Prostate gland (tissue), 2 donors: ENCODE data around the gene TEP1. TPM values are rescaled to one million over a fixed set of nuclear protein-coding genes. Genes with fewer than 3 reads are reported as not detected.

Source experiments
- DNase-seq: peaks from one replicate; pipeline ENCODE4 v3.0.0-alpha.2; 2019; ENCODE audit warnings: low spot score
- H3K27ac ChIP-seq, 2 donors: fragments of 200-600 bp; sonication (generic); 2 replicates each; pipeline ENCODE4 v1.5.1; 2017 to 2019
- H3K27me3 ChIP-seq: fragments of 200-600 bp; sonication (generic); replicated peaks from 2 replicates; pipeline ENCODE4 v1.5.1; 2019; ENCODE audit not compliant: insufficient read depth
- H3K36me3 ChIP-seq, 2 donors: fragments of 200-600 bp; sonication (generic); 1 replicate in 1 of 2; 2 replicates in 1 of 2; pipeline versions ENCODE4 v1.5.1 to v1.8.1; 2017 to 2019
- H3K4me1 ChIP-seq: fragments of 200-600 bp; sonication (generic); replicated peaks from 2 replicates; pipeline ENCODE4 v1.5.1; 2019
- H3K4me3 ChIP-seq, 2 donors: fragments of 200-600 bp; sonication (generic); 2 replicates each; pipeline ENCODE4 v1.5.1; 2017 to 2019
- H3K9me3 ChIP-seq: fragments of 200-600 bp; sonication (generic); 2 replicates; pipeline ENCODE4 v1.5.1; 2017
- POLR2A ChIP-seq: fragments of 450-650 bp; IDR thresholded peaks from one replicate; pipeline ENCODE4 v1.6.1; 2016; ENCODE audit warnings: antibody characterized with exemption, mild to moderate bottlenecking
- POLR2AphosphoS5 ChIP-seq: sonication (generic); formaldehyde crosslinking; IDR thresholded peaks from one replicate; pipeline ENCODE4 v1.6.1; 2017; ENCODE audit warnings: antibody characterized with exemption
- WGBS: methylation state at CpG from one replicate; pipeline ENCODE4 v1.1.5; 2018; 5-methylcytosine and 5-hydroxymethylcytosine counted together
- intact Hi-C: fragments of 100-400 bp; cut with DNase I; formaldehyde crosslinking; loops from one replicate; pipeline ENCODE4 v1.14.2; 2022
- total RNA-seq, 2 donors: library from RNA; depleted of rRNA; stranded (reverse); fragments of >200 nt; gene quantifications; one replicate each; pipeline ENCODE4 v1.1.0, GENCODE V29; 2016
- TF ChIP-seq, protein P1 (sequence below), 4 experiments: fragments of 200-600 bp in 2 of 4; fragments of 450-650 bp in 2 of 4; sonication (generic) in 2 of 4; IDR thresholded peaks; 1 replicate in 3 of 4; 2 replicates in 1 of 4; pipeline ENCODE4 v1.5.1; 2016 to 2019; ENCODE audit warnings: antibody characterized with exemption in 4 of 4, mild to moderate bottlenecking in 2 of 4, moderate library complexity in 2 of 4

TEP1 gene
- total RNA-seq, 2 donors from 2014 or later = 25.8 to 31.0 TPM

DNA sequence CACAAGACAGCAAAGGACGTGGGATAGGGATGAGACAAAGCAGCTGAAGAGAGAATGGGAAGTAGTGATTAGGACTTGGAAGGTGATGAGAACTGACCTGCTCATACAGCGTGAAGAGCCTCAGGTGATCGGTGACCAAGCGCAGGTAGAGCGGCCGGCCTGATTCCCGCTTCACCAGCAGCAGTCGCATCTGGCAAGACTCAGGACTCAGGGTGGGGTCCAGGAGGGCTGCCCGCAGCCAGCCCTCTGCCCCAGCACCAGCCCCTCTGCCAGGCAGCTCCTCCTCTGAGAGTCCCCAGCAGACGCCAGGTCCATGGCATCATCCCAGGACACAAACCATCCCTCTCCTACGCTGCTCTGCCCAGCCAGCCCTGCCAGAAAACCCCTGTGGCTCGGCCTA, 30.8 kb downstream of the TEP1 start:
- 89% methylated on average over 12 of the region's 12 CpGs for WGBS
- DNase-seq = no peak
- intact Hi-C loops = no loop called here
- no peak overlapping the region for H3K4me3 ChIP-seq
- H3K4me1 ChIP-seq = no peaks in the 10 kb centered on the region
- TF ChIP-seq POLR2A = no peak
- TF ChIP-seq, protein P1, sequence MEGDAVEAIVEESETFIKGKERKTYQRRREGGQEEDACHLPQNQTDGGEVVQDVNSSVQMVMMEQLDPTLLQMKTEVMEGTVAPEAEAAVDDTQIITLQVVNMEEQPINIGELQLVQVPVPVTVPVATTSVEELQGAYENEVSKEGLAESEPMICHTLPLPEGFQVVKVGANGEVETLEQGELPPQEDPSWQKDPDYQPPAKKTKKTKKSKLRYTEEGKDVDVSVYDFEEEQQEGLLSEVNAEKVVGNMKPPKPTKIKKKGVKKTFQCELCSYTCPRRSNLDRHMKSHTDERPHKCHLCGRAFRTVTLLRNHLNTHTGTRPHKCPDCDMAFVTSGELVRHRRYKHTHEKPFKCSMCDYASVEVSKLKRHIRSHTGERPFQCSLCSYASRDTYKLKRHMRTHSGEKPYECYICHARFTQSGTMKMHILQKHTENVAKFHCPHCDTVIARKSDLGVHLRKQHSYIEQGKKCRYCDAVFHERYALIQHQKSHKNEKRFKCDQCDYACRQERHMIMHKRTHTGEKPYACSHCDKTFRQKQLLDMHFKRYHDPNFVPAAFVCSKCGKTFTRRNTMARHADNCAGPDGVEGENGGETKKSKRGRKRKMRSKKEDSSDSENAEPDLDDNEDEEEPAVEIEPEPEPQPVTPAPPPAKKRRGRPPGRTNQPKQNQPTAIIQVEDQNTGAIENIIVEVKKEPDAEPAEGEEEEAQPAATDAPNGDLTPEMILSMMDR (IDR thresholded peaks at IDR 0.05) = no peak
- TF ChIP-seq POLR2AphosphoS5 = no peak
- no peak overlapping the region for H3K27ac ChIP-seq
- H3K36me3 ChIP-seq = peaks cover 35 to 82% of the 10 kb centered on the region in 2 donors
- no peaks in the 10 kb centered on the region for H3K9me3 ChIP-seq
- H3K27me3 ChIP-seq = no peaks in the 10 kb centered on the region

DNA sequence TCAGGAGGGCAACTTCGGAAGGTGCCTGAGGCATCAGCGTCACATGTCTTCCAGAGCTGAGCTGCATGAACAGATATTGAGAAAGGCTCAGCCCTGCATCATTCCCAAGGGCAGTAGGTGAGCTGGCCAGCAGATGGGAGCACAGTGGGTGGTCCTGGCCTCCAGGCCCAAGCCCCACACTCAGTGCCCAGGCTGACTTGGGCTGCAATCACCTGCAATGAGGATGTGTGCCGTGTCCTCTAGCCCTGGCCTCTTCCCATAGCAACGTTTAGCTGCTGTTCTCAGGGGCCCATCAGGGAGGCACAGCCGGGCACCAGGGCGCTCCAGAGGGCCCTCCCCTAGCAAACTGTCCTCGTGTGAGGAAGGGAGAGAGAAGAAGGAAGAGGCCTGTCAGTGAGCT, 32.0 kb downstream of the TEP1 start:
- 80% methylated on average over 7 of the region's 7 CpGs for WGBS
- no peak overlapping the region for H3K4me3 ChIP-seq
- H3K27me3 ChIP-seq = no peaks in the 10 kb centered on the region
- no peak for TF ChIP-seq POLR2AphosphoS5
- TF ChIP-seq, protein P1 (IDR thresholded peaks at IDR 0.05) = no peak
- no peak for TF ChIP-seq POLR2A
- no peak for DNase-seq
- peaks cover 31 to 81% of the 10 kb centered on the region in 2 donors for H3K36me3 ChIP-seq
- no peak overlapping the region for H3K27ac ChIP-seq
- H3K4me1 ChIP-seq = no peaks in the 10 kb centered on the region
- no peaks in the 10 kb centered on the region for H3K9me3 ChIP-seq
- intact Hi-C loops = no loop called here

DNA sequence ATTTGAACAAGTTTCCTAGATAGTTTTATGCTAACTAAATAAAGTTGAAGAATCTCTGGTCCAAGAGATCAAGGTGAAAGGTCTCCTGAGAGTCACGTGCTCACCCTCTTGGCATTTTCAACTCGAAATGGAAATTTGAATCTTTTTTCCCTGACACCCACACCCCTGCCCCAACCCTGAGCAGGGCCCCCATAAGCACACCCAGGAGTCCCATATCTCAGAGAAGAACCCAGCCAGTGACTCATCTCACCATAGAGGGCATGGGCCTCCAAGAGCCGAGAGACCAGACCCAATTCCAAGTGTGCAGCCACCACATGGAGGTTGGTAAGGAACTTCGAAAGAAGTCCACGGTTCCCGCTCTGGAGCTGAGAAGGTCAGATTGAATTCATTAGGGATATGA, 32.6 kb downstream of the TEP1 start:
- WGBS = 84% methylated on average over 6 of the region's 6 CpGs
- no peaks in the 10 kb centered on the region for H3K27me3 ChIP-seq
- H3K27ac ChIP-seq = no peak overlapping the region
- H3K4me1 ChIP-seq = no peaks in the 10 kb centered on the region
- no peak overlapping the region for H3K4me3 ChIP-seq
- DNase-seq = no peak
- intact Hi-C loops = no loop called here
- no peaks in the 10 kb centered on the region for H3K9me3 ChIP-seq
- peaks cover 34 to 74% of the 10 kb centered on the region in 2 donors for H3K36me3 ChIP-seq
- TF ChIP-seq POLR2A = no peak
- TF ChIP-seq POLR2AphosphoS5 = no peak
- TF ChIP-seq, protein P1 (IDR thresholded peaks at IDR 0.05) = no peak

DNA sequence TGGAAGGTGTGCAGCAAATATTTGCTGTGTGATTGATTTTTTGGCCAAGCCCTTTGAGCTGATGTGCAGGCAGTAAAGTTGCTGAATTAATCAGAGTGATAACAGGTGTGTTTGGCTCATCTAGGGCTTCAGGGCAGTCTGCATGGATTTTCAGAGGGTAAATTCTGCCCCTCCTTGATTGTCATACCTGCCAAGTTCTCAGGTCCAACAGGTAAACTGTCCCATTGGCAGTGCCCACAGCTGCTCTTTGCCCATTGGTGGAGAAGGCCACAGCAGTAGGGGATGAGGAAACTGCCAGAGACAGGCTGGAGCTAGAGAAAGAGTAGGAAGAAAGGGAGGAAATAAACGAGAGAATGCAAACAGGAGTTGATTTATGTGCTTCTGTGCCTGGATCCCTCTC, 33.6 kb downstream of the TEP1 start:
- no peak for DNase-seq
- H3K4me1 ChIP-seq = no peaks in the 10 kb centered on the region
- peaks cover 33 to 69% of the 10 kb centered on the region in 2 donors for H3K36me3 ChIP-seq
- no peaks in the 10 kb centered on the region for H3K9me3 ChIP-seq
- TF ChIP-seq, protein P1 (IDR thresholded peaks at IDR 0.05) = no peak
- TF ChIP-seq POLR2A (no peak), POLR2AphosphoS5 (no peak)
- intact Hi-C loops = no loop called here
- no peak overlapping the region for H3K27ac ChIP-seq
- H3K27me3 ChIP-seq = no peaks in the 10 kb centered on the region
- WGBS = 43% methylated on average over 1 of the region's 1 CpG
- H3K4me3 ChIP-seq = no peak overlapping the region

DNA sequence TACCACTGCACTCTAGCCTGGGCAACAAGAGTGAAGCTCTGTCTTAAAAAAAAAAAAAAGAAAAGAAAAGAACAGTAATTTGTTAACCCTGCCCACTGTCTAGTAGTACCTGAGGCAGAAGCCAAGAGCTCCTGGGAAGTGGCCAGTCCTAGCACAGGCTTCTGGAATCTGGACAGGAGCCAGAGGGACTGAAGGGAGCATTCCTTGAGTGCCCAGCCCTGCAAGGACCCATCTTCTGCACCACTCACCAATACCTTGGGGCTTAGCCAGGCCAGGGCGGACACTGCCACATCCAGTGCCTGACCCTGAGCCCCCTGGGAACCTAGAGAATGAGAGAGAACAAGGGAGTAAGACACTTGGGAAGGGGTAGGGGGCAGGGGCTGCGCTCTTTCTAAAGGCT, 36.1 kb downstream of the TEP1 start:
- no peak overlapping the region for H3K27ac ChIP-seq
- intact Hi-C loops = no loop called here
- H3K4me1 ChIP-seq = no peaks in the 10 kb centered on the region
- no peak for TF ChIP-seq POLR2A
- no peak for TF ChIP-seq POLR2AphosphoS5
- TF ChIP-seq, protein P1 (IDR thresholded peaks at IDR 0.05) = no peak
- H3K27me3 ChIP-seq = no peaks in the 10 kb centered on the region
- WGBS = 98% methylated on average over 2 of the region's 2 CpGs
- no peak for DNase-seq
- peaks cover 21 to 61% of the 10 kb centered on the region in 2 donors for H3K36me3 ChIP-seq
- no peaks in the 10 kb centered on the region for H3K9me3 ChIP-seq
- no peak overlapping the region for H3K4me3 ChIP-seq
